GM12878 (cell line): ENCODE results near the gene ZBTB39. TPM values are rescaled to one million over a fixed set of nuclear protein-coding genes. Genes with fewer than 3 reads are reported as not detected.

ENCODE experiments used
- ATAC-seq: fragments of 200-7000 bp; cut with Tn5 transposase; 3 replicates; pipeline ENCODE4 v1.9.1; 2020; ENCODE audit warnings: mild to moderate bottlenecking, moderate library complexity
- BruUV-seq: library from RNA; stranded (reverse); fragments of 400-500 nt; replicated peaks from 2 replicates; lab custom pipeline; 2021; lab: Mats Ljungman, UMichigan
- CTCF ChIA-PET: fragments of 300-600 bp; sonication (Branson Sonifier 250); formaldehyde crosslinking; extraction: SDS; loops from one replicate; lab custom pipeline; 2021; ENCODE audit warnings: inconsistent platforms; lab: Yijun Ruan, JAX
- POLR2A ChIA-PET: fragments of 350-600 bp; formaldehyde crosslinking; extraction: SDS; loops from one replicate; lab custom pipeline; 2021; ENCODE audit warnings: inconsistent platforms; lab: Charles Lee
- RAD21 ChIA-PET: fragments of 300-600 bp; sonication (Branson Sonifier 250); formaldehyde crosslinking; loops from one replicate; lab custom pipeline; 2023; ENCODE audit warnings: antibody characterized with exemption; ENCODE audit not compliant: unreplicated experiment; lab: Charles Lee
- SMC1A ChIA-PET: fragments of 300-600 bp; sonication (Branson Sonifier 250); formaldehyde crosslinking; loops from one replicate; lab custom pipeline; 2023; ENCODE audit not compliant: unreplicated experiment, uncharacterized antibody; lab: Charles Lee
- DNase-seq: peaks from one replicate; pipeline ENCODE4 v3.0.0-alpha.2; 2011; ENCODE audit warnings: low read depth, low spot score
- FAIRE-seq: peaks from 3 replicates; lab custom pipeline; 2011; peaks lifted over from hg19 to GRCh38; lab: Jason Lieb, UNC
- H2AFZ ChIP-seq: 2 replicates; pipeline ENCODE4 v1.6.0; 2011; ENCODE audit warnings: low read depth, low read length, control low read depth; ENCODE audit not compliant: control insufficient read depth
- H3K27ac ChIP-seq: 2 replicates; pipeline ENCODE4 v1.5.1; 2011; ENCODE audit warnings: control low read depth; ENCODE audit not compliant: control insufficient read depth, insufficient read depth
- H3K27me3 ChIP-seq, 2 experiments: replicated peaks in 1 of 2; 2 replicates each; pipeline versions ENCODE4 v1.6.0 to v1.6.1; 2011; ENCODE audit warnings: low read length in 1 of 2; ENCODE audit not compliant: control insufficient read depth in 2 of 2, insufficient read depth in 2 of 2
- H3K36me3 ChIP-seq, 2 experiments: 2 replicates each; pipeline ENCODE4 v1.5.1; 2011; ENCODE audit warnings: low read length in 1 of 2; ENCODE audit not compliant: control insufficient read depth in 2 of 2, insufficient read depth in 2 of 2
- H3K4me1 ChIP-seq: 2 replicates; pipeline ENCODE4 v1.6.1; 2011; ENCODE audit warnings: mild to moderate bottlenecking, low read length, moderate library complexity, mixed read lengths; ENCODE audit not compliant: control insufficient read depth, insufficient read depth
- H3K4me2 ChIP-seq: 2 replicates; pipeline ENCODE4 v1.6.0; 2011; ENCODE audit warnings: control low read depth; ENCODE audit not compliant: control insufficient read depth, insufficient read depth
- H3K4me3 ChIP-seq: fragments of 200-600 bp; sonication (generic); 2 replicates; pipeline ENCODE4 v1.5.1; 2016
- H3K79me2 ChIP-seq: 2 replicates; pipeline ENCODE4 v1.6.0; 2011; ENCODE audit warnings: low read length; ENCODE audit not compliant: control insufficient read depth, insufficient read depth
- H3K9ac ChIP-seq: 2 replicates; pipeline ENCODE4 v1.8.0; 2011; ENCODE audit warnings: low read length, control low read depth, mixed read lengths; ENCODE audit not compliant: control insufficient read depth, insufficient read depth
- H3K9me3 ChIP-seq: replicated peaks from 3 replicates; pipeline ENCODE4 v1.5.1; 2011; ENCODE audit warnings: mild to moderate bottlenecking, low read length; ENCODE audit not compliant: control insufficient read depth, insufficient read depth
- H4K20me1 ChIP-seq: 2 replicates; pipeline ENCODE4 v1.6.0; 2011; ENCODE audit not compliant: control insufficient read depth, insufficient read depth
- ATF2 ChIP-seq: IDR thresholded peaks from 2 replicates; pipeline ENCODE4 v1.6.1; 2012; ENCODE audit warnings: low read length, inconsistent platforms
- EP300 ChIP-seq, 2 experiments: fragments of 150-350 bp in 1 of 2; IDR thresholded peaks; 2 replicates each; pipeline ENCODE4 v1.6.1; 2011 to 2012; ENCODE audit warnings: low read depth in 2 of 2, low read length in 2 of 2, borderline replicate concordance in 1 of 2, improper control_type of control experiment in 1 of 2, inconsistent platforms in 1 of 2; ENCODE audit not compliant: control insufficient read depth in 1 of 2
- ETV6 ChIP-seq, 2 experiments: fragments of 450-650 bp in 1 of 2; IDR thresholded peaks in 1 of 2; conservative IDR thresholded peaks in 1 of 2; 2 replicates each; pipeline ENCODE4 v1.6.1; 2014; ENCODE audit warnings: antibody characterized with exemption in 1 of 2, borderline replicate concordance in 1 of 2, low read depth in 1 of 2, mild to moderate bottlenecking in 1 of 2, moderate library complexity in 1 of 2
- FOXK2 ChIP-seq: fragments of 450-650 bp; IDR thresholded peaks from 2 replicates; pipeline ENCODE4 v1.6.1; 2017; ENCODE audit warnings: mild to moderate bottlenecking, moderate library complexity
- PAX8 ChIP-seq: fragments of 450-650 bp; IDR thresholded peaks from 2 replicates; pipeline ENCODE4 v1.6.1; 2017; ENCODE audit warnings: mild to moderate bottlenecking, moderate library complexity
- RAD21 ChIP-seq: IDR thresholded peaks from 2 replicates; pipeline ENCODE4 v1.6.1; 2011; ENCODE audit warnings: mild to moderate bottlenecking, low read depth, low read length, moderate library complexity; ENCODE audit not compliant: insufficient read depth
- RB1 ChIP-seq: fragments of 450-650 bp; formaldehyde crosslinking; IDR thresholded peaks from 2 replicates; pipeline ENCODE4 v1.6.1; 2017; ENCODE audit warnings: mild to moderate bottlenecking, borderline replicate concordance
- SUPT20H ChIP-seq: IDR thresholded peaks from 2 replicates; pipeline ENCODE4 v1.6.1; 2011; ENCODE audit warnings: low read depth, mild to moderate bottlenecking, low read length, moderate library complexity, borderline replicate concordance; ENCODE audit not compliant: control insufficient read depth
- ZSCAN29 ChIP-seq: fragments of 450-650 bp; IDR thresholded peaks from 2 replicates; pipeline ENCODE4 v1.6.1; 2017; ENCODE audit warnings: mild to moderate bottlenecking, moderate library complexity
- whole genome bisulfite sequencing: methylation state at CpG from one replicate; pipeline ENCODE4 v1.1.6; 2016; ENCODE audit warnings: low lambda C conversion rate; ENCODE audit not compliant: insufficient replicate concordance, insufficient coverage; ENCODE audit errors: missing lambda C conversion rate; 5-methylcytosine and 5-hydroxymethylcytosine counted together
- in situ Hi-C: fragments of 300-500 bp; cut with MboI; formaldehyde crosslinking; loops from 9 replicates; pipeline ENCODE4 v1.14.3; 2018; ENCODE audit warnings: mixed read lengths
- intact Hi-C: fragments of 100-400 bp; cut with micrococcal nuclease; formaldehyde crosslinking; loops from one replicate; pipeline ENCODE4 v1.14.2; 2022; ENCODE audit not compliant: unreplicated experiment
- polyA plus RNA-seq, 11 experiments: library from polyadenylated mRNA; depleted of rRNA in 4 of 11; unstranded in 6 of 11; stranded (reverse) in 5 of 11; fragments of >200 nt; fragmentation: Nextera tagmentation in 4 of 11; fragmentation: Illumina TruSeq in 1 of 11; extraction: Ambion mirVana in 4 of 11; extraction: Trizol in 1 of 11; gene quantifications; 1 replicate in 1 of 11; 2 replicates in 10 of 11; pipeline versions ENCODE4 v1.2.1 to v1.2.3, GENCODE V29; 2011 to 2016; ENCODE audit warnings: inconsistent platforms in 2 of 11, missing spikeins in 2 of 11, low read depth in 1 of 11
- total RNA-seq, 4 experiments: library from RNA; depleted of rRNA in 3 of 4; stranded (reverse); fragments of >200 nt in 3 of 4; fragmentation: Illumina TruSeq in 1 of 4; extraction: Trizol in 1 of 4; gene quantifications; 2 replicates each; pipeline versions ENCODE4 v1.2.1 to v1.2.3, GENCODE V29; 2013 to 2021
- TF ChIP-seq, protein P1 (sequence below): fragments of 450-650 bp; IDR thresholded peaks from 2 replicates; pipeline ENCODE4 v1.6.1; 2014; ENCODE audit warnings: mild to moderate bottlenecking

Gene ZBTB39
- total and polyA plus RNA-seq, 10 of the 15 experiments (the other 5 are each of a cell fraction or from before 2014, with no cell fraction given): 0.88 to 6.8 (median 4.4) TPM

DNA sequence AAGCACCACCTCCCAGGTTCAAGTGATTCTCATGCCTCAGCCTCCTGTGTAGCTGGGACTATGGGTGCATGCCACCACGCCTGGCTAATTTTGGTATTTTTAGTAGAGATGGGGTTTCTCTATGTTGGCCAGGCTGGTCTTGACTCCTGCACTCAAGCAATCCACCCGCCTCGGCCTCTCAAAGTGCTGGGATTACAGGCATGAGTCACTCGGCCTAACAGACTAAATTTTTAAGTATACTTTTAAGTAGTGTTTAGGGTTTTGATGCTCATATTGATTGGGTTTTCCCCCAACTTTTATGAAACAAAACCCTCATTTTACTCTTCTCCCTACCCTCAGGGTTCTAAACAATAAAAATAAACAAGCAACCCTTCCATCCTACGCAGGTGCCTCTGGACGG, 38.1 kb upstream of the ZBTB39 start:
- no peak overlapping the region for H3K27ac ChIP-seq
- ChIA-PET SMC1A (interaction anchor here (1.4 kb wide), 1 partner anchor 12 kb away, joined by 5 read pairs; no protein-coding TSS in a partner anchor), POLR2A (no interaction called here), CTCF (interaction anchor here (1.1 to 1.4 kb wide), 2 partner anchors 9 to 16 kb away, joined by 3 read pairs; no protein-coding TSS in a partner anchor), RAD21 (no interaction called here)
- DNase-seq: no peak
- H3K9ac ChIP-seq: no peak overlapping the region
- H3K36me3 ChIP-seq: no peaks in the 10 kb centered on the region
- no peaks in the 10 kb centered on the region; a peak in 1 of 4 replicates for H3K27me3 ChIP-seq
- no peak for FAIRE-seq
- BruUV-seq: no TSS peak
- intact Hi-C loops (no loop called here), in situ Hi-C loops (no loop called here)
- 33% methylated on average over 6 of the region's 6 CpGs for WGBS
- H3K4me2 ChIP-seq: no peak overlapping the region
- no peaks in the 10 kb centered on the region; the same call in 2 of the 3 replicates for H3K9me3 ChIP-seq
- no peaks in the 10 kb centered on the region for H3K79me2 ChIP-seq
- H3K4me3 ChIP-seq: no peak overlapping the region
- TF ChIP-seq EP300 (IDR thresholded peaks at IDR 0.05; ENCODE audit: borderline replicate concordance in 1 of 2, control insufficient read depth in 1 of 2, low read depth in 2 of 2, low read length in 2 of 2): no peak
- TF ChIP-seq PAX8: no peak
- no peak for TF ChIP-seq ZSCAN29
- no peak overlapping the region for H2AFZ ChIP-seq
- H3K4me1 ChIP-seq: peaks cover 15% of the 10 kb centered on the region
- H4K20me1 ChIP-seq: no peaks in the 10 kb centered on the region
- no peak for ATAC-seq

DNA sequence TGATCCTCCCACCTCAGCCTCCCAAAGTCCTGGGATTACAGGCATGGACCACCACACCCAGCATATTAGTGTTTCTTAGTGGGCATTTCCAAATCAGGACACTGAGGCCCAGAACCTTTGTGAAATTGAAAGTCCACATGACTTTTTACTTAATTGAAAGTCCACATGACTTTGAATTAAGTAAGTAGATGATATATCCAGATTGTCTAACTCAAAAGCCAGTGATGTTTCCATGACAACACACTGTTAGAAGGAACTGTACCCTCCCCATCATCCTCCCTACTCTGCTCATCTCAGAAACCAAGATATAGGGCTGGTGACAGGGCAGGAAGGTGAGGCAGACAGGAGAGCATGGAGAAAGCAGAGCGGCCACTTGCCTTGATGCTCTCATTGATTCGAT, 36.3 kb upstream of the ZBTB39 start:
- Histone ChIP-seq H2AFZ (no peak overlapping the region), H4K20me1 (no peaks in the 10 kb centered on the region)
- in situ Hi-C loops: no loop called here
- no TSS peak for BruUV-seq
- TF ChIP-seq RB1 (no peak), ATF2 (no peak), SUPT20H (no peak), RAD21 (no peak), FOXK2 (no peak), ETV6 (conservative IDR thresholded peaks at IDR 0.05 in 1 of 2, IDR thresholded peaks at IDR 0.05 in 1 of 2; ENCODE audit: borderline replicate concordance in 1 of 2, low read depth in 1 of 2) (no peak)
- TF ChIP-seq, protein P1, sequence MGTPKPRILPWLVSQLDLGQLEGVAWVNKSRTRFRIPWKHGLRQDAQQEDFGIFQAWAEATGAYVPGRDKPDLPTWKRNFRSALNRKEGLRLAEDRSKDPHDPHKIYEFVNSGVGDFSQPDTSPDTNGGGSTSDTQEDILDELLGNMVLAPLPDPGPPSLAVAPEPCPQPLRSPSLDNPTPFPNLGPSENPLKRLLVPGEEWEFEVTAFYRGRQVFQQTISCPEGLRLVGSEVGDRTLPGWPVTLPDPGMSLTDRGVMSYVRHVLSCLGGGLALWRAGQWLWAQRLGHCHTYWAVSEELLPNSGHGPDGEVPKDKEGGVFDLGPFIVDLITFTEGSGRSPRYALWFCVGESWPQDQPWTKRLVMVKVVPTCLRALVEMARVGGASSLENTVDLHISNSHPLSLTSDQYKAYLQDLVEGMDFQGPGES: no peak
- TF ChIP-seq, all 136 proteins: peak for 0
- Histone ChIP-seq H3K4me3 (no peak overlapping the region), H3K9me3 (no peaks in the 10 kb centered on the region; the same call in 2 of the 3 replicates), H3K27ac (no peak overlapping the region), H3K9ac (no peak overlapping the region), H3K27me3 (no peaks in the 10 kb centered on the region; a peak in 1 of 4 replicates), H3K4me1 (peaks cover 10% of the 10 kb centered on the region), H3K79me2 (no peaks in the 10 kb centered on the region), H3K36me3 (no peaks in the 10 kb centered on the region), H3K4me2 (no peak overlapping the region)
- ChIA-PET SMC1A (no interaction called here), POLR2A (no interaction called here), CTCF (interaction anchor here (0.6 kb wide), 1 partner anchor 276 kb away, joined by 3 read pairs; no protein-coding TSS in a partner anchor), RAD21 (no interaction called here)
- 44% methylated on average over 2 of the region's 2 CpGs for WGBS
- DNase-seq (no peak), FAIRE-seq (no peak), ATAC-seq (no peak)
- intact Hi-C loops: no loop called here
